ENCODE results near the gene SLC49A4. TPM values are rescaled to one million over a fixed set of nuclear protein-coding genes. Genes with fewer than 3 reads are reported as not detected.

Gene SLC49A4
- total and polyA plus RNA-seq, 2 of the 8 experiments (the other 6 are each of a cell fraction or from before 2014, with no cell fraction given) = 9.5 to 10.2 TPM

DNA sequence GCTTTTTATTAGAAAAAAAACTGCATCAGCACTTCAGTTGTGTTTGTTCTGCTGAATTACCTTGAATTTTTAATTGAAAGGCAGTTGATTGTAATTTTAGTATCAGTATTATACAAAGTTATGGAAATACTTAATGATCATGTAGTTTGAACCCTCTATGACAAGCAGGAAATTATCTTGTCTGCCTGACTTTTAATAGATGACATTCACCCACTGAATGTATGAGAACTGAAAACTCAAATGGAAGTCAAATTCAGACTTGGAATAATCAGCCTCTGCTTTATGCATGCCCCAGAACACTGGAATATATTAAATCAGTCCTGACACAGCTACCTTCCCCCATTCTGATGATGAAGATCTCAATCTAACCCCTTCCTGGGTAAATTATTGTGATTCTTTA lies 73.5 kb downstream of the SLC49A4 start:
- Histone ChIP-seq H2BK15ac (ENCODE audit: low read length) (no peak overlapping the region), H3K23me2 (ENCODE audit: low read depth, low read length) (no peaks in the 10 kb centered on the region), H3K56ac (replicated peaks; ENCODE audit: insufficient read length, low read depth, low read length) (no peak overlapping the region), H3K27me3 (replicated peaks in 1 of 4; ENCODE audit: control insufficient read depth in 3 of 4, extremely low read depth in 1 of 4, insufficient read depth in 3 of 4, low read length in 3 of 4) (no peaks in the 10 kb centered on the region), H3K36me3 (ENCODE audit: control insufficient read depth in 2 of 4, insufficient read depth in 4 of 4, low read length in 3 of 4) (no peaks in the 10 kb centered on the region), H3K79me1 (ENCODE audit: low read depth, low read length) (no peaks in the 10 kb centered on the region), H2AFZ (ENCODE audit: low read length) (no peak overlapping the region), H2BK20ac (ENCODE audit: low read length) (no peak overlapping the region), H3K4me1 (replicated peaks in 1 of 4; ENCODE audit: control insufficient read depth in 3 of 4, insufficient read depth in 4 of 4, low read length in 3 of 4) (no peaks in the 10 kb centered on the region), H3K14ac (ENCODE audit: insufficient read length) (no peak overlapping the region), H3K4me3 (ENCODE audit: extremely low read depth in 1 of 4, insufficient read depth in 2 of 4, low read depth in 3 of 4, low read length in 4 of 4) (no peak overlapping the region), H3K4me2 (ENCODE audit: insufficient read depth in 1 of 2, low read depth in 2 of 2, low read length in 2 of 2) (no peak overlapping the region), H3K9me3 (ENCODE audit: insufficient read depth in 2 of 2, low read depth in 1 of 2, low read length in 1 of 2) (no peaks in the 10 kb centered on the region), H4K5ac (ENCODE audit: insufficient read length, low read depth, low read length) (no peak overlapping the region), H3K23ac (ENCODE audit: insufficient read length) (no peak overlapping the region), H2AK5ac (ENCODE audit: low read depth, low read length) (no peak overlapping the region), H2BK120ac (replicated peaks; ENCODE audit: low read depth, low read length) (no peak overlapping the region), H4K91ac (replicated peaks; ENCODE audit: insufficient read length, low read length) (no peak overlapping the region), H2BK12ac (ENCODE audit: low read depth, low read length) (no peak overlapping the region), H3K4ac (replicated peaks; ENCODE audit: insufficient read length, low read depth, low read length) (no peak overlapping the region), H2BK5ac (ENCODE audit: low read depth, low read length) (no peak overlapping the region), H3K9ac (replicated peaks in 1 of 4; ENCODE audit: extremely low read depth in 1 of 4, low read depth in 3 of 4, low read length in 3 of 4) (no peak overlapping the region), H3K27ac (ENCODE audit: low read depth, low read length) (no peak overlapping the region), H3K18ac (ENCODE audit: extremely low read depth, low read length) (no peak overlapping the region), H4K8ac (ENCODE audit: extremely low read depth, insufficient read depth, low read length) (no peak overlapping the region), H3K79me2 (ENCODE audit: control insufficient read depth in 1 of 2, insufficient read depth in 2 of 2, low read length in 2 of 2) (no peaks in the 10 kb centered on the region), H4K20me1 (replicated peaks in 1 of 2; ENCODE audit: control insufficient read depth in 1 of 2, insufficient read depth in 2 of 2, low read length in 2 of 2) (no peaks in the 10 kb centered on the region)
- DNase-seq (ENCODE audit: low read depth in 1 of 2, low spot score in 2 of 2) (no peak), FAIRE-seq (no peak)
- ChIA-PET POLR2A (ENCODE audit: partially characterized antibody) (no interaction called here), CTCF (ENCODE audit: partially characterized antibody) (interaction anchor here (0.7 to 0.8 kb wide), 3 partner anchors 10 to 355 kb away, joined by 3 read pairs; no protein-coding TSS in a partner anchor)
- TF ChIP-seq HDAC6 (IDR thresholded peaks at IDR 0.05; ENCODE audit: low read depth, low read length) = no peak
- TF ChIP-seq POU5F1 (IDR thresholded peaks at IDR 0.05; ENCODE audit: low read depth, low read length) = no peak
- no peak for TF ChIP-seq CEBPB (IDR thresholded peaks at IDR 0.05; ENCODE audit: low read depth, low read length)
- no peak for TF ChIP-seq FOSL1 (IDR thresholded peaks at IDR 0.05; ENCODE audit: insufficient read depth, low read depth, low read length)

All from H1 (cell line).